ENCODE measurements around the gene NUDT6.

The NUDT6 gene, protein sequence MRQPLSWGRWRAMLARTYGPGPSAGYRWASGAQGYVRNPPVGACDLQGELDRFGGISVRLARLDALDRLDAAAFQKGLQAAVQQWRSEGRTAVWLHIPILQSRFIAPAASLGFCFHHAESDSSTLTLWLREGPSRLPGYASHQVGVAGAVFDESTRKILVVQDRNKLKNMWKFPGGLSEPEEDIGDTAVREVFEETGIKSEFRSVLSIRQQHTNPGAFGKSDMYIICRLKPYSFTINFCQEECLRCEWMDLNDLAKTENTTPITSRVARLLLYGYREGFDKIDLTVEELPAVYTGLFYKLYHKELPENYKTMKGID

DNA sequence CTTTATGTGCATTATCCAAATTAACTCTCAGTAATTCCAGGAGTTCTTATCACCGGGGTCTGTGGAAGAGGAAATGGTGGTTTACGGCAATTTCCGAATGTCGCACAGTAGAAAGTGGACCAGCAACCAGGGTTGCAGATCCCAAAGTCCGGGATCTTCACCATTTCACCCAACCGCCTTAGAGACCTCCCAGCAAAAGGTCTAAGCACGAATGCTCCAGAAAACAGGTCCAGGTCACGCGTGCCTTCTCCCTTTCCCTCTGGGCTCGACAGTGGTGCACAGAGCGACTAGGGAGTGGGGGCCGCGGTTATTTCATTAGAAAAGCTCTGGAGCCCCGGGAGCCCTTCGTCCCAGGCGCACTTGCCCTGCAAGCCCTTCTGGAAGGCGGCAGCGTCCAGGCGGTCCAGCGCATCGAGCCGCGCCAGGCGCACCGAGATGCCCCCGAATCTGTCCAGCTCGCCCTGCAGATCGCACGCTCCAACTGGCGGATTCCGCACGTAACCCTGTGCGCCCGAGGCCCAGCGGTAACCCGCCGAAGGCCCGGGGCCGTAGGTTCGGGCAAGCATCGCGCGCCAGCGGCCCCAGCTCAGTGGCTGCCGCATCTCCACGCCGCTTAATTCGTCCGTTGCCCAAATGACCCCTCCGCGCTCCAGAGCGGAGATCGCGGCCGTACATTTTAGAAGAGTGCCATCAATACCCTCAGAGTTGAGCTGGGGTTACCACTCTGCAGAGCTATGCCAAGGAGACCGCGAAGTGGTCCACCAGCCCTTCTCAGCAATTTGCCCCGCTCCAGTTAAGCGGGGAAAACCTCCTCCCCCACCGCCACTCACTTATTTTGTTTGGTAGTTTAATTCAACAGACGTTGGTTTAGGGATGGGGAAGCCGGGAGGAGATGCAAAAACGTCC, at the start of gene NUDT6:
TSS of gene NUDT6 (minus strand) at position 627 of the 906 bp plus-strand sequence. CDS start at position 602, 25 bp downstream.
- in situ Hi-C loops (cut with MboI; ENCODE audit: low pct_unique_long_range_greater_than_20kb, low sequenced_read_pairs, unreplicated experiment): loop anchor here (25.0 kb wide), 1 partner anchor 310 kb away; the partner anchor contains the start of gene IL21
- peak; percentile 54 for DNase-seq (ENCODE audit: low spot score)

DNA sequence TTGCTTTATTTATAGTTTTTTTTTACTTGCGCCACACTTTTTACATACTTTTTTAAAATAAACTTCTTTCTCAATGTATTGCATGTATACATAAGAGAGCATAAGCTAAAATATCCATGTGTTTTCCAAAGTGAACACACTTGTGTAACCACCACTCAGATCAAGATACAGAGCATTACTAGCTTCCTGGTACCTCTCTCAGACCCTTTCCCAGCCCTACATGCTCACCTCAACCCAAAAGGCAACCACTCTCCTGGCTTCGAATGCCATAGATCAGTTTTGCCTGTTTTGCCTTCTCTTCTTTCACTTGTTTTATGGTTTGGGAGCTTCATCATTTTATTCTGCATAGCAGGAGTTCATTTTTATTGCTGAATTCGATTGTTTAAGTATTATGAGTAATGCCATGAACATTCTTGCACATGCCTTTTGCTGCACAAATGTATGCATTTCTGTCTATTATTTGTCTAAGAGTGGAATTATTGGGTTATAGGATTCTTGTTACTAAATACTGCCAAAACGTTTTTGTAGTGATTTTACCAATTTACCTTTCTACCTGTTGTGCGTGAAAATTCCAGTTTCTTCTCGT, 45.9 kb upstream of the NUDT6 start:
- TF ChIP-seq, protein P1, sequence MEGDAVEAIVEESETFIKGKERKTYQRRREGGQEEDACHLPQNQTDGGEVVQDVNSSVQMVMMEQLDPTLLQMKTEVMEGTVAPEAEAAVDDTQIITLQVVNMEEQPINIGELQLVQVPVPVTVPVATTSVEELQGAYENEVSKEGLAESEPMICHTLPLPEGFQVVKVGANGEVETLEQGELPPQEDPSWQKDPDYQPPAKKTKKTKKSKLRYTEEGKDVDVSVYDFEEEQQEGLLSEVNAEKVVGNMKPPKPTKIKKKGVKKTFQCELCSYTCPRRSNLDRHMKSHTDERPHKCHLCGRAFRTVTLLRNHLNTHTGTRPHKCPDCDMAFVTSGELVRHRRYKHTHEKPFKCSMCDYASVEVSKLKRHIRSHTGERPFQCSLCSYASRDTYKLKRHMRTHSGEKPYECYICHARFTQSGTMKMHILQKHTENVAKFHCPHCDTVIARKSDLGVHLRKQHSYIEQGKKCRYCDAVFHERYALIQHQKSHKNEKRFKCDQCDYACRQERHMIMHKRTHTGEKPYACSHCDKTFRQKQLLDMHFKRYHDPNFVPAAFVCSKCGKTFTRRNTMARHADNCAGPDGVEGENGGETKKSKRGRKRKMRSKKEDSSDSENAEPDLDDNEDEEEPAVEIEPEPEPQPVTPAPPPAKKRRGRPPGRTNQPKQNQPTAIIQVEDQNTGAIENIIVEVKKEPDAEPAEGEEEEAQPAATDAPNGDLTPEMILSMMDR (IDR thresholded peaks at IDR 0.05; ENCODE audit: extremely low read depth, insufficient read depth, missing control alignments): no peak
- DNase-seq (ENCODE audit: low spot score): no peak
- in situ Hi-C loops (cut with MboI; ENCODE audit: low pct_unique_long_range_greater_than_20kb, low sequenced_read_pairs, unreplicated experiment): no loop called here

More for the DNA sequence above, at the start of gene NUDT6:
- TF ChIP-seq, protein P1 (IDR thresholded peaks at IDR 0.05; ENCODE audit: extremely low read depth, insufficient read depth, missing control alignments): no peak

DNA sequence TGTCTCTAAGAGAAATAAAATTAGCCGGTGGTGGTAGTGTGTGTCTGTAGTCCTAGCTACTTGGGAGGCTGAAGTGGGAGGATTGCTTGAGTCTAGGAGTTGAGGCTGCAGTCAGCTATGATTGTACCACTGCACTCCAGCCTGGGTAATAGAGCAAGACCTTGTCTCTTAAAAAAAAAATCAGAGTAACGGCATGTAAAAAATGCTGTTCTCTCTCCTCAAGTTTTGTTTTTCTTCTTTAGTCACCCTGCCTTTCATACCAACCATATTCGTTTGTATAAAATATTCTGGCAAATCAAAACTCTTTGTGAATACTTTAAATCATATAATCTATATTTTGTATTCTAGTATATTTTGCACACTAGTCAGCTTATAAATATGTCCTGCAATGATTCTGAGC, 44.8 kb upstream of the NUDT6 start:
- TF ChIP-seq, protein P1 (IDR thresholded peaks at IDR 0.05; ENCODE audit: extremely low read depth, insufficient read depth, missing control alignments): no peak
- no peak for DNase-seq (ENCODE audit: low spot score)
- in situ Hi-C loops (cut with MboI; ENCODE audit: low pct_unique_long_range_greater_than_20kb, low sequenced_read_pairs, unreplicated experiment): no loop called here

DNA sequence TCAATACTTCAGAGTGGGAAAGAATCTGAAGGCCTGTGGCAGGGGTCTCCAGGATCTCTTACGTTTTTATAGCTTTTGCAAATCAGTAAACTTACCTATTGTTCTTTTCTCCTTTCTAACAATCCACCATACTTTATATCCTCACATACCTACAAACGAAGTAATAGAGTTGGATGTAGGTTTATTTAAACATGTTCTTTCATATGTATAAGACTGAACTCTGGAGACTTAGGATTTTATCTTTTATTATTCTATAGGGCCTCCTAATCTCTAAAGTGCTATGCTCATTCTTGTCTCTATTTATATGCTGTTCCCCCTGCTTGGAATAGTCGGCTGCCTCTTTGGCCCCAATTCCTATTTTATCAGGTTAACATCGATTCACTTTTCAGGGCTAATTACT, 43.8 kb upstream of the NUDT6 start:
- in situ Hi-C loops (cut with MboI; ENCODE audit: low pct_unique_long_range_greater_than_20kb, low sequenced_read_pairs, unreplicated experiment): no loop called here
- DNase-seq (ENCODE audit: low spot score): no peak
- TF ChIP-seq, protein P1 (IDR thresholded peaks at IDR 0.05; ENCODE audit: extremely low read depth, insufficient read depth, missing control alignments): no peak

DNA sequence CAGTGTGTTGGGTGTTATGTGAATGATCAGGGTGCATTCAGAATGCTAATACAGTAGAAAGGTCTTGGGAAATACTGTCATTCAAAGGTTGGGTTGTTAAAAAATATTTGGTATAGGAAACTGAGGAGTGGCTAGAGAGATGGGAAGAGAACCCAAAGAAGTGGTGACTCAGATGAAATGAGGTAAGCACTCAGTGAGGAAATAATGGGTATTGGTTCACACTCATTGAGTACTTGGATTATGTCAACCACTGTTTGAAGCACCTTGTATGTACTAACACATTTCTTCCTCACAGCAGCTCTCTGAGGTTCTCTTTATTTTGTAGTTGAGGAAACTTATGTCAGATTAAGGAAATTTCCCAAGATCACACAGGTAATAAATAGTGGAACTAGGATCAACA, 40.8 kb upstream of the NUDT6 start:
- in situ Hi-C loops (cut with MboI; ENCODE audit: low pct_unique_long_range_greater_than_20kb, low sequenced_read_pairs, unreplicated experiment): no loop called here
- no peak for DNase-seq (ENCODE audit: low spot score)

DNA sequence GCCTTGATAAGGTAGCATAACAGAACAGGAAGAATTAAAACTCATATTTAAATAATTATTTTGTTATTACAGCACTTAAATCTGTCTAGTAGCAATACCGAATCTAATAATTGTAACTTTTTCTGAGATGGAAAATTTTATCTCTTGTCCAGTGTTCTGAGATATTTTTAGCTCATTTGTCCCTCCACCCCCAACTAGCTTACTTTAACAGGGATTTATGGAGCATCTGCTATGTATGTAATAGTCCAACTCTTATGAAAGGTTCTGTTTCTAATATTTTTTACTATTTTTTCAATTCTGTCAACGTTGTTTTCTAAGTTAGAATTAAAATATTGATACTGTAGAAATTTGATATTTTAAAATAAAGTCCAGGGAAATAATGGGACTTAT, 38.2 kb upstream of the NUDT6 start:
- DNase-seq (ENCODE audit: low spot score): no peak
- in situ Hi-C loops (cut with MboI; ENCODE audit: low pct_unique_long_range_greater_than_20kb, low sequenced_read_pairs, unreplicated experiment): no loop called here
- TF ChIP-seq, protein P1 (IDR thresholded peaks at IDR 0.05; ENCODE audit: extremely low read depth, insufficient read depth, missing control alignments): no peak

More for the DNA sequence above, 40.8 kb upstream of the NUDT6 start:
- TF ChIP-seq, protein P1 (IDR thresholded peaks at IDR 0.05; ENCODE audit: extremely low read depth, insufficient read depth, missing control alignments): no peak
